Testis (tissue), 2 donors: ENCODE measurements around the gene ROBO1.

Source experiments
- POLR2A ChIP-seq: fragments of 450-650 bp; IDR thresholded peaks from one replicate; pipeline ENCODE4 v1.6.1; 2017; ENCODE audit warnings: antibody characterized with exemption, mild to moderate bottlenecking, moderate library complexity
- TF ChIP-seq, protein P1 (sequence below), 3 experiments: fragments of 450-650 bp in 2 of 3; fragments of 200-600 bp in 1 of 3; sonication (generic) in 1 of 3; IDR thresholded peaks; one replicate each; pipeline ENCODE4 v1.5.1; 2016 to 2019; ENCODE audit warnings: antibody characterized with exemption in 3 of 3, mild to moderate bottlenecking in 2 of 3, moderate library complexity in 1 of 3

DNA sequence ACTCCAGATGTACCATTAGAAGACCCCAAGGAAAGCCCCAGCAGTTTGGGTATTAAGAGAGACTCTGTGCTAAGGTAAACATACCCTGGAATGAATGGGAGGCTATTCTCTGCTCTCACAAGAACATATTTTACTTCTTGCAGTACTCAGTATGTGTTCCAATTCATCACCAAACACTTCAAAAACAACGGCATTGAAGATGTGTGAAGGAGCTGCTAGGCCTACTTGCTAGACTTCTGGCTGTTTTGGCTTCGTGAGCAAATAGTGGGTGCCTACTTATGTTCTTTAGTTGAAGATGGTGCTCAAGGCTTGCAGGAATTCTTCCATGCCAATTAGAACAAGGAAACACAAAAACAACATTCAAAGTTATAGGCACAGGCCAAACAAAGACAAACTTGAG is 514.5 kb downstream of the ROBO1 start:
- TF ChIP-seq, protein P1, sequence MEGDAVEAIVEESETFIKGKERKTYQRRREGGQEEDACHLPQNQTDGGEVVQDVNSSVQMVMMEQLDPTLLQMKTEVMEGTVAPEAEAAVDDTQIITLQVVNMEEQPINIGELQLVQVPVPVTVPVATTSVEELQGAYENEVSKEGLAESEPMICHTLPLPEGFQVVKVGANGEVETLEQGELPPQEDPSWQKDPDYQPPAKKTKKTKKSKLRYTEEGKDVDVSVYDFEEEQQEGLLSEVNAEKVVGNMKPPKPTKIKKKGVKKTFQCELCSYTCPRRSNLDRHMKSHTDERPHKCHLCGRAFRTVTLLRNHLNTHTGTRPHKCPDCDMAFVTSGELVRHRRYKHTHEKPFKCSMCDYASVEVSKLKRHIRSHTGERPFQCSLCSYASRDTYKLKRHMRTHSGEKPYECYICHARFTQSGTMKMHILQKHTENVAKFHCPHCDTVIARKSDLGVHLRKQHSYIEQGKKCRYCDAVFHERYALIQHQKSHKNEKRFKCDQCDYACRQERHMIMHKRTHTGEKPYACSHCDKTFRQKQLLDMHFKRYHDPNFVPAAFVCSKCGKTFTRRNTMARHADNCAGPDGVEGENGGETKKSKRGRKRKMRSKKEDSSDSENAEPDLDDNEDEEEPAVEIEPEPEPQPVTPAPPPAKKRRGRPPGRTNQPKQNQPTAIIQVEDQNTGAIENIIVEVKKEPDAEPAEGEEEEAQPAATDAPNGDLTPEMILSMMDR (IDR thresholded peaks at IDR 0.05): no peak
- no peak for TF ChIP-seq POLR2A
